ACC112 (cell line): ENCODE data around the gene CDH4.

Experiments
- H2AFZ ChIP-seq: fragments of 200-600 bp; sonication (generic); one replicate; pipeline ENCODE4 v1.6.0; 2017; ENCODE audit warnings: antibody characterized with exemption, low read length; ENCODE audit not compliant: unreplicated experiment
- H3K27ac ChIP-seq: fragments of 200-600 bp; sonication (generic); 2 replicates; pipeline ENCODE4 v1.5.1; 2014; ENCODE audit warnings: low read depth, mild to moderate bottlenecking, antibody characterized with exemption, low read length, moderate library complexity
- H3K27me3 ChIP-seq: fragments of 200-600 bp; sonication (generic); 2 replicates; pipeline ENCODE4 v1.6.1; 2014; ENCODE audit warnings: mild to moderate bottlenecking, antibody characterized with exemption, low read length, moderate library complexity, mixed read lengths; ENCODE audit not compliant: insufficient read depth
- H3K36me3 ChIP-seq: fragments of 200-600 bp; sonication (generic); 2 replicates; pipeline ENCODE4 v1.6.1; 2016; ENCODE audit warnings: mild to moderate bottlenecking, antibody characterized with exemption, low read length, moderate library complexity, mixed read lengths; ENCODE audit not compliant: insufficient read depth
- H3K4me1 ChIP-seq: fragments of 200-600 bp; sonication (generic); one replicate; pipeline ENCODE4 v1.6.1; 2016; ENCODE audit warnings: low read length, mixed read lengths; ENCODE audit not compliant: insufficient read depth, unreplicated experiment, control insufficient read depth
- H3K4me3 ChIP-seq: fragments of 200-600 bp; sonication (generic); 2 replicates; pipeline ENCODE4 v1.5.1; 2014; ENCODE audit warnings: mild to moderate bottlenecking, low read depth, low read length
- H3K79me2 ChIP-seq: fragments of 200-600 bp; sonication (generic); one replicate; pipeline ENCODE4 v1.6.0; 2016; ENCODE audit warnings: low read length; ENCODE audit not compliant: control insufficient read depth, unreplicated experiment, insufficient read depth

CDH4 gene

DNA sequence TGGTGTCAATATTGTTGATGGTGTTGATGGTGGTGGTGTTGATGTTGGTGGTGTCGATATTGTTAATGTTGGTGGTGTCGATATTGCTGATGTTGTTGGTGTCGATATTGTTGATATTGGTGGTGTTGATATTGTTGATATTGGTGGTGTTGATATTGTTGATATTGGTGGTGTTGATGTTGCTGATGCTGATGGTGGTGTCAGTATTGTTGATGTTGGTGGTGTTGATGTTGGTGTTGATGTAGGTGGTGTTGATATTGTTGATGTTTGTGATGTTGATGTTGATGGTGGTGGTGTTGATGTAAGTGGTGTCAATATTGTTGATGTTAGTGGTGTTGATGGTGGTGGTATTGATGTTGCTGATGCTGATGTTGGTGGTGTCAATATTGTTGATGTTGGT is 240.0 kb downstream of the CDH4 start:
- H3K79me2 ChIP-seq = peaks cover 1% of the 10 kb centered on the region
- H3K27me3 ChIP-seq = no peaks in the 10 kb centered on the region
- H3K36me3 ChIP-seq = no peaks in the 10 kb centered on the region
- no peak overlapping the region for H3K4me3 ChIP-seq
- H3K4me1 ChIP-seq = no peaks in the 10 kb centered on the region
- H2AFZ ChIP-seq = no peak overlapping the region
- H3K27ac ChIP-seq = no peak overlapping the region

DNA sequence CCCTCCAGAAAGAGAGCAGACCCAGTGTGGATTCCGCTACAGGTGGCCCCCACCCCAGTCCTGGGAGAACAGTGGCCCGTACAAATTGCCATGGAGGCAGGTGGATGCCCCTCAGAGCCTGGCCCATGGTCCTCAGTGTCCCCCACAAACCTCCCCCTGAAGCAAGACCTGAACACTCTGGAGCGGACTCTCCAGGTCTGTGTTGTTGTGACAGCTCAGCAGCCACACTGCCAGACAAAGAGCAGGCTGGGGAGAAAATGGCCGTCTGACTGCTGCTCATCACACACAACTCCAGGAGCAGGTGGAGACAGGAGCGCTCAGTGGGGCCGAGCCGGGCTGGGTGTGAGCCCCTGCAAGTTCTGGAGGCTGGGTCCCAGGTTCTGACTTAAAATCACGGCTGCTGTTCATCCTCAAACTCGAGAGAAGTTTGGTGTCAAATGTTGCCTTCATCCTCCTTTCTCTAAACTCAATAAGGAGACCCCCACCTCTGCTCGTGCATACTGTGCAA is 241.8 kb downstream of the CDH4 start:
- H3K4me3 ChIP-seq = no peak overlapping the region
- no peaks in the 10 kb centered on the region for H3K79me2 ChIP-seq
- H3K27me3 ChIP-seq = no peaks in the 10 kb centered on the region
- H3K36me3 ChIP-seq = no peaks in the 10 kb centered on the region
- no peaks in the 10 kb centered on the region for H3K4me1 ChIP-seq
- no peak overlapping the region for H2AFZ ChIP-seq
- no peak overlapping the region for H3K27ac ChIP-seq

GRCh38 chr20:61494763-61495575 is 242.9 kb downstream of the CDH4 start:
- no peak overlapping the region for H2AFZ ChIP-seq
- no peak overlapping the region for H3K27ac ChIP-seq
- H3K79me2 ChIP-seq = no peaks in the 10 kb centered on the region
- H3K4me3 ChIP-seq = no peak overlapping the region
- H3K4me1 ChIP-seq = no peaks in the 10 kb centered on the region
- H3K36me3 ChIP-seq = no peaks in the 10 kb centered on the region
- no peaks in the 10 kb centered on the region for H3K27me3 ChIP-seq

DNA sequence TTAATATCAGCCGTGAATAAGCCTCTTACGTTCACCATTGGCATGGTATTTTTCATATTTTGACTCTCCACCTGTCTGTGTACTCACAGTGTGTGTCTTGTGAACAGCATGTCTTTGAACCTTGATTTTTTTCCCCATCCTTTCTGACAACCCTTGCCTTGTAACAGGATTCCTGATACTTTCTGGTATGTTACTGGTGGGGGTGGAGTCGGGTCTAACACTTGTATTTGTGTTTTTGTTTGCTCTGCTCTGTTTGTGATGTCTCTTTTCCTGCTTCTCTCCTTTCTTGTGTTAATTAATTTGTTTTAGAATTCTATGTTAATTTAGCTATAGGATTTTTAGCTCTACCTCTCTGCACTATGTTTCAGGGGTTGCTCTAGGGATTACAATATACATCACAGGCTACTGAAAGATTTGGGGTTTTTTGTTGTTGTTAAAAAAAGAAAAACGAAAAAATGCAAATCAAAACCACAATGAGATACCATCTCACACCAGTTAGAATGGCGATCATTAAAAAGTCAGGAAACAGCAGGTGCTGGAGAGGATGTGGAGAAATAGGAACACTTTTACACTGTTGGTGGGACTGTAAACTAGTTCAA is 245.1 kb downstream of the CDH4 start:
- no peak overlapping the region for H3K4me3 ChIP-seq
- H3K27ac ChIP-seq = no peak overlapping the region
- no peaks in the 10 kb centered on the region for H3K36me3 ChIP-seq
- no peak overlapping the region for H2AFZ ChIP-seq
- no peaks in the 10 kb centered on the region for H3K4me1 ChIP-seq
- H3K27me3 ChIP-seq = no peaks in the 10 kb centered on the region
- H3K79me2 ChIP-seq = no peaks in the 10 kb centered on the region

GRCh38 chr20:61499859-61500554 is 247.9 kb downstream of the CDH4 start:
- Histone ChIP-seq H3K4me1 (no peaks in the 10 kb centered on the region), H3K27me3 (no peaks in the 10 kb centered on the region), H2AFZ (no peak overlapping the region), H3K36me3 (no peaks in the 10 kb centered on the region), H3K4me3 (no peak overlapping the region), H3K27ac (no peak overlapping the region), H3K79me2 (no peaks in the 10 kb centered on the region)

- Histone ChIP-seq H3K27ac (no peak overlapping the region), H3K79me2 (no peaks in the 10 kb centered on the region), H3K4me3 (no peak overlapping the region), H2AFZ (no peak overlapping the region), H3K4me1 (no peaks in the 10 kb centered on the region), H3K36me3 (no peaks in the 10 kb centered on the region), H3K27me3 (no peaks in the 10 kb centered on the region)
Observed at GRCh38 chr20:61500791-61501321, 248.8 kb downstream of the CDH4 start.

DNA sequence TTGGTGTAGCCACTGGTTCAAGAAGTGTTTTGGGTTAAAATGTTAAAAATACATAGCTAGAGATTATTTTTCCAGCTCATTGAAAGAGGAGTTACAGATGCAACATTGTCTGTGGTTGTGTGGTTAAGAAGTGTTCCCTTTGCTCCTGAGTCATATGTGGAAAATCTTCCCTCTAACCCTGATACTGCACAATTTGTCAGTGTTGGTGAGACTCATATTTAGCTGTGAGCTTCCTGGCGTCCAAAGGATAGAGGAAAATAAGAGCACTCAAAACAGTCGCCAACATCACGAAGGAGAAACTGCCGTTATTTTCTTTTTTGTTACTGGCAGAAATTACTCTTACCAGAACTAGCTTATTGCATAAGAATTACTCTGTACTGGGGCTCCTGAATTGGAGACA is 250.4 kb downstream of the CDH4 start:
- no peaks in the 10 kb centered on the region for H3K36me3 ChIP-seq
- no peaks in the 10 kb centered on the region for H3K79me2 ChIP-seq
- no peak overlapping the region for H3K4me3 ChIP-seq
- H3K4me1 ChIP-seq = no peaks in the 10 kb centered on the region
- no peak overlapping the region for H2AFZ ChIP-seq
- H3K27ac ChIP-seq = no peak overlapping the region
- H3K27me3 ChIP-seq = no peaks in the 10 kb centered on the region

DNA sequence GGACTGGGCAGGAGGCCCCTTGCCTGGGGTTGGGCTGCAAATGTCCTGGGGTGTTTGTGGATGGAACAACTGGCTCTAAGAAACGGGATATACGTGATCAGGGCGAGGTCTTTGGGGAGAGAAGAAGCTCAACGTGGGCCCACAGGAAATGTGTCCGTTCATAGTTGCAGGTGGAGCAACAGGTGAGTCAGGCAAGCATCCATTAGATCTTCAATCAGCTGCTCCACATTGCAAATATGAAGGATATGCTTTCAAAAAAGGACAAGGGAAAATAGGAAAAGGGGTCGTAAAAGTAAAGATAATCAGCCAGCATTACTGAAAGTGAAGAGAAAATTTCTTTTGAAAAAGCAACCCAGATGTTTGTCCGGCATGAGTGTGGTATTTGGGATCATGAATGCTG is 251.0 kb downstream of the CDH4 start:
- Histone ChIP-seq H3K27ac (no peak overlapping the region), H3K4me3 (no peak overlapping the region), H3K27me3 (no peaks in the 10 kb centered on the region), H3K4me1 (no peaks in the 10 kb centered on the region), H3K79me2 (no peaks in the 10 kb centered on the region), H2AFZ (no peak overlapping the region), H3K36me3 (no peaks in the 10 kb centered on the region)

DNA sequence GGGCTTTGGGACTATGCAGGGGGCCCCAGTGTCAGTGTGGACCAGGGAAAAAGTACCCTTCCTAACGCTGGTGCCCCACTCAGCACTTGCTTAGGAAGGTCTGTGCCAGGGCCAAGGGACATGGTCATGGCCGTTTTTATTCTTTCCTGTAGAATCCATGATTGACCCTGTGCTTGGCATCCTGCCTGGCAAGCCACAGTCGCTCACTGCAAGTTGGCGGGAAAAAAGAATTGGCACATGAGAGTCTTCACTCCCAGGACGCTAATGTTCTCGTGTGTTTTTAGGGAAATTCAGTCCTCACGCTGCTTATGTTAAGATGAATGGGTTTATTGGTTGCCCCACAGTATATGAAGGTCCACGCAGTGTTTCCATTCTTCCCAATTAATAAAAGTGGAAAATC is 253.4 kb downstream of the CDH4 start:
- no peaks in the 10 kb centered on the region for H3K36me3 ChIP-seq
- H3K4me3 ChIP-seq = no peak overlapping the region
- H2AFZ ChIP-seq = no peak overlapping the region
- H3K79me2 ChIP-seq = no peaks in the 10 kb centered on the region
- H3K4me1 ChIP-seq = no peaks in the 10 kb centered on the region
- H3K27me3 ChIP-seq = no peaks in the 10 kb centered on the region
- H3K27ac ChIP-seq = no peak overlapping the region

DNA sequence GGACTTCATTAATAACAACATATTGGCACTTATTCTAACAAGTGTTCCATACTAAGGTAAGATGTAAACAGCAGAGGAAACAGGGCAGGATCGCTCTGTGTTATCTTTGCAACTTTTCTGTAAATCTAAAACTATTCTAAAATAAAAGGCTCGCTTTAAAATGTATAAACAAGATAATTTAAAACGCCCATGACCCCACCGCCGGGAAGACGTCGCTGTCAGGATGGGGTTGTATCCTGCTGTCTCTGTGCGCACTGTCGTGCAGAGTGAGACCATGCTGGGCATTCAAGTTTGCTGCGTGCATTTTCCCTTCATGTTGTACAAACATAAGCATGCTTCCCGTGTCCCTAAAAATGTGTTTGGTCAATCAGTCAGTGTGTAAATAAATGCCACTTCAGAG is 255.7 kb downstream of the CDH4 start:
- Histone ChIP-seq H2AFZ (no peak overlapping the region), H3K27me3 (no peaks in the 10 kb centered on the region), H3K36me3 (no peaks in the 10 kb centered on the region), H3K27ac (no peak overlapping the region), H3K4me1 (no peaks in the 10 kb centered on the region), H3K4me3 (no peak overlapping the region), H3K79me2 (no peaks in the 10 kb centered on the region)
